ENCODE data around the gene F12.

DNA sequence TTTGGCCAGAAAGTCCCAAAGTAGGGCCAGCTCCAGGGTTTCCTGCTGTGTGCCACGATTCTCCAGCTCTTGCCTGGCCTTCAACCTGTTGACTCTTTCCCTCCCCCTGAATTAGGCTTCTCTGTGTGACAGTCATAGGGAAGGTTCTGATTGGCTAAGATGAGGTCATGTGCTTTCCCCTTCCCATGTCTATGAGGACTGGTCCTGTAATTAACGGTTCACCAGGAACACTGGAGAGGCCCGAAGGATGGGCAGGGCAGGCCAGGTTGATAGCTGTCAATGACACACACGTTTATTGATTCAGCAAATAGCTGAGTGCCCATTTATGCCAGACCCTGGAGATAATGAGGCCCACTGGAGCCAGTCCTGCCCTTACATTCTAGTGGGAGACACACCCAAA lies 28.3 kb upstream of the F12 start:
- TF ChIP-seq POLR2A (IDR thresholded peaks at IDR 0.05), result no peak
- TF ChIP-seq, protein P1, sequence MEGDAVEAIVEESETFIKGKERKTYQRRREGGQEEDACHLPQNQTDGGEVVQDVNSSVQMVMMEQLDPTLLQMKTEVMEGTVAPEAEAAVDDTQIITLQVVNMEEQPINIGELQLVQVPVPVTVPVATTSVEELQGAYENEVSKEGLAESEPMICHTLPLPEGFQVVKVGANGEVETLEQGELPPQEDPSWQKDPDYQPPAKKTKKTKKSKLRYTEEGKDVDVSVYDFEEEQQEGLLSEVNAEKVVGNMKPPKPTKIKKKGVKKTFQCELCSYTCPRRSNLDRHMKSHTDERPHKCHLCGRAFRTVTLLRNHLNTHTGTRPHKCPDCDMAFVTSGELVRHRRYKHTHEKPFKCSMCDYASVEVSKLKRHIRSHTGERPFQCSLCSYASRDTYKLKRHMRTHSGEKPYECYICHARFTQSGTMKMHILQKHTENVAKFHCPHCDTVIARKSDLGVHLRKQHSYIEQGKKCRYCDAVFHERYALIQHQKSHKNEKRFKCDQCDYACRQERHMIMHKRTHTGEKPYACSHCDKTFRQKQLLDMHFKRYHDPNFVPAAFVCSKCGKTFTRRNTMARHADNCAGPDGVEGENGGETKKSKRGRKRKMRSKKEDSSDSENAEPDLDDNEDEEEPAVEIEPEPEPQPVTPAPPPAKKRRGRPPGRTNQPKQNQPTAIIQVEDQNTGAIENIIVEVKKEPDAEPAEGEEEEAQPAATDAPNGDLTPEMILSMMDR (IDR thresholded peaks at IDR 0.05 in 4 of 5, conservative IDR thresholded peaks at IDR 0.05 in 1 of 5), result no peak

Data from gastrocnemius medialis (tissue), 4 donors.